Measurements from ENCODE around the gene RUNX3.

The RUNX3 gene

DNA sequence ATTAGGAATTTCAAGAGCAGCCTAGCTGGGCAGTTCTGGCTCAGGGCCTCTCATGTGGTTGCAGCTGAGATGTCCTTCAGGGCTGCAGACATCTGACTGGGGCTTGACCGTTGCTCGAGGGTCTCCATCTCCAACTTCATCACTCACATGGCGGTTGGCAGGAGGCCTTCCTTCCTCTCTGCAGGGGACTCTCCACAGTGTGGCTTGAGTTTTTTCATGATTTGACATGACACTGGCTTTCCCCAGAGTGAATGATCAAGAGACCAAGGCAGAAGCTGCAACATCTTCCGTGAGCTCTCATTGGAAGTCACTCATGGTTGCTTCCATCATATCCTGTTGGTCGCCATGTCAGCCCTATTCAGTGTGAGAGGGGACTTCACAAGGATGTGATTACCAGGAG, 74.6 kb downstream of the RUNX3 start:
- no peaks in the 10 kb centered on the region for H3K9me3 Mint-ChIP-seq
- no peaks in the 10 kb centered on the region for H3K36me3 Mint-ChIP-seq (ENCODE audit: low read depth)
- H3K27ac Mint-ChIP-seq, result no peak overlapping the region
- peaks cover 4% of the 10 kb centered on the region for H3K4me1 Mint-ChIP-seq
- H3K27me3 Mint-ChIP-seq (ENCODE audit: low read depth), result peaks cover 44% of the 10 kb centered on the region
- H3K4me3 Mint-ChIP-seq, result no peak overlapping the region
- TF ChIP-seq, protein P1, sequence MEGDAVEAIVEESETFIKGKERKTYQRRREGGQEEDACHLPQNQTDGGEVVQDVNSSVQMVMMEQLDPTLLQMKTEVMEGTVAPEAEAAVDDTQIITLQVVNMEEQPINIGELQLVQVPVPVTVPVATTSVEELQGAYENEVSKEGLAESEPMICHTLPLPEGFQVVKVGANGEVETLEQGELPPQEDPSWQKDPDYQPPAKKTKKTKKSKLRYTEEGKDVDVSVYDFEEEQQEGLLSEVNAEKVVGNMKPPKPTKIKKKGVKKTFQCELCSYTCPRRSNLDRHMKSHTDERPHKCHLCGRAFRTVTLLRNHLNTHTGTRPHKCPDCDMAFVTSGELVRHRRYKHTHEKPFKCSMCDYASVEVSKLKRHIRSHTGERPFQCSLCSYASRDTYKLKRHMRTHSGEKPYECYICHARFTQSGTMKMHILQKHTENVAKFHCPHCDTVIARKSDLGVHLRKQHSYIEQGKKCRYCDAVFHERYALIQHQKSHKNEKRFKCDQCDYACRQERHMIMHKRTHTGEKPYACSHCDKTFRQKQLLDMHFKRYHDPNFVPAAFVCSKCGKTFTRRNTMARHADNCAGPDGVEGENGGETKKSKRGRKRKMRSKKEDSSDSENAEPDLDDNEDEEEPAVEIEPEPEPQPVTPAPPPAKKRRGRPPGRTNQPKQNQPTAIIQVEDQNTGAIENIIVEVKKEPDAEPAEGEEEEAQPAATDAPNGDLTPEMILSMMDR (IDR thresholded peaks at IDR 0.05; ENCODE audit: unreplicated experiment in 3 of 3), result no peak

GRCh38 chr1:24853649-24854048, 76.4 kb downstream of the RUNX3 start:
- TF ChIP-seq, protein P1 (IDR thresholded peaks at IDR 0.05; ENCODE audit: unreplicated experiment in 3 of 3), result no peak
- H3K4me1 Mint-ChIP-seq, result peaks cover 4% of the 10 kb centered on the region
- H3K9me3 Mint-ChIP-seq, result no peaks in the 10 kb centered on the region

DNA sequence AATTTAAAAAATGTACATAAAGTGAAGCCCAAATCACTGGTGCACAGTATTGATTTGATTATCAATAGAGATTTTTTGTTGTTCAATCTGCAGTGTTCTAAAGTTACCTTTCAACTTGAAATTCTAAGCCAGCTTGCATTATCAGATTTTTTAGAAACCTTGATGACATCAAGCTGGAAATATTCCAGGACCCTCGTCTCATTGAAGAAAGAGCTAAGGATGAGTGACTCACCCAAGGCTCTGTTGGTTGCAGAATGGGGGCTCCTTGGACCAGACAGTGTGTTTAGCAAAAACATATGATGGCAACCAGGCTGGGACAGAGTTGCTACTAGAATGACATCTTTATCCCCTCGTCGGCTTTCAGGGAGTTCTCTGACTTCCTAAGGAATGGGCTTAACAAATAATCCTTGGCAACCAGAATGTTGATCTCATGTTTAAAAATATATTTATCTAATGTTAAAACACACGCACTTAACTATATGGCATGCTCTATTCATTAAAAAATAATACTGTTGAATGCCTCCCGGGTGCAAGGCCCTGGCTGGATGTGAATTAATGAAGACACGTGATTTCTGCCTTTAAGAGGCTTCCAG, 79.7 kb downstream of the RUNX3 start:
- TF ChIP-seq, protein P1 (IDR thresholded peaks at IDR 0.05; ENCODE audit: unreplicated experiment in 3 of 3), result no peak
- Mint-ChIP-seq H3K4me3 (no peak overlapping the region), H3K27me3 (ENCODE audit: low read depth) (peaks cover 40% of the 10 kb centered on the region), H3K27ac (no peak overlapping the region), H3K9me3 (no peaks in the 10 kb centered on the region), H3K36me3 (ENCODE audit: low read depth) (no peaks in the 10 kb centered on the region), H3K4me1 (peaks cover 4% of the 10 kb centered on the region)

More at GRCh38 chr1:24853649-24854048, 76.4 kb downstream of the RUNX3 start:
- H3K27me3 Mint-ChIP-seq (ENCODE audit: low read depth), result peaks cover 54% of the 10 kb centered on the region
- peak overlapping the region in 2 of 3 experiments; percentile 17 to 34 for H3K27ac Mint-ChIP-seq
- no peak overlapping the region for H3K4me3 Mint-ChIP-seq
- no peaks in the 10 kb centered on the region for H3K36me3 Mint-ChIP-seq (ENCODE audit: low read depth)

DNA sequence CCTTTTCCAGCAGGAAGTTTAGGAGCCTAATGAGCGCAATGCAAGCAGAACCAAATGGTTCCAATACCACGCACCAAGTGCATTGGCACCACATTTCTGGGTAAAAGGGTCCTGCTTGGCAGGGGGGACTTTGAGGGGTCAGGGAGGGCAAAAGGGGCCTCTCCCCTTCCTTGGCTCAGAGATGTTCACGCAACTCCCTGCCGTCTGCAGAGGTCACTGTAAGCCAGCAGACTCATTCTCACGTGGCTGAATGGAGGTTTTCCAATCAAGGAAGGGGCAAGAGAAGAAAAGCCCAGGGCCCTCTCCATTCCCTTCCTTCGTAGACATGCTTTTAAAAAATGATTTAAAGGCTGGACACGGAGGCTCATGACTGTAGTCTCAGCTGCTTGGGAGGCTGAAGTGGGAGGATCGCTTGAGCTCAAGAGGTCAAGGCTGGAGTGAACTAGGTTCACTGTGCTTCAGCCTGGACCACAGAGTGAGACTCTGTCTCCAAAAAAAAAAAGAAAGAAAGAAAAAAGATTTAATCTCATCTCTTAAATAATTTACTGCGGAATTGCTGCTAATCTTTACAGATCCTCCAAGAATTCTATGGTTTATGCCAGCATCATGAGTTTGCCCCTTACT, 80.3 kb downstream of the RUNX3 start:
- Mint-ChIP-seq H3K4me1 (peaks cover 4% of the 10 kb centered on the region), H3K27me3 (ENCODE audit: low read depth) (peaks cover 38% of the 10 kb centered on the region), H3K27ac (no peak overlapping the region), H3K4me3 (peak overlapping the region in 2 of 3 experiments; percentile 62 to 74), H3K9me3 (no peaks in the 10 kb centered on the region), H3K36me3 (ENCODE audit: low read depth) (no peaks in the 10 kb centered on the region)
- TF ChIP-seq, protein P1 (IDR thresholded peaks at IDR 0.05; ENCODE audit: unreplicated experiment in 3 of 3), result peak in 2 of 3 experiments; percentile 17 to 24
